Astrocyte of the cerebellum (primary cell): ENCODE results near the gene LMBR1.

Experiments
- DNase-seq: peaks from one replicate; pipeline ENCODE4 v3.0.0-alpha.2; 2011; ENCODE audit warnings: low read depth
- H3K4me3 ChIP-seq: 2 replicates; pipeline ENCODE4 v1.5.1; 2011; ENCODE audit warnings: mild to moderate bottlenecking, low read depth, low read length, moderate library complexity
- in situ Hi-C: cut with HindIII; loops from 2 replicates; pipeline ENCODE4 v1.10.0; 2017; ENCODE audit warnings: low sequenced_read_pairs
- TF ChIP-seq, protein P1 (sequence below): IDR thresholded peaks from 2 replicates; pipeline ENCODE4 v1.5.1; 2012; ENCODE audit warnings: low read length, low read depth, moderate library complexity, mild to moderate bottlenecking; ENCODE audit errors: missing control alignments

Gene LMBR1

GRCh38 chr7:156759579-156760202, 133.3 kb downstream of the LMBR1 start:
- DNase-seq: no peak
- H3K4me3 ChIP-seq: no peak overlapping the region
- TF ChIP-seq, protein P1, sequence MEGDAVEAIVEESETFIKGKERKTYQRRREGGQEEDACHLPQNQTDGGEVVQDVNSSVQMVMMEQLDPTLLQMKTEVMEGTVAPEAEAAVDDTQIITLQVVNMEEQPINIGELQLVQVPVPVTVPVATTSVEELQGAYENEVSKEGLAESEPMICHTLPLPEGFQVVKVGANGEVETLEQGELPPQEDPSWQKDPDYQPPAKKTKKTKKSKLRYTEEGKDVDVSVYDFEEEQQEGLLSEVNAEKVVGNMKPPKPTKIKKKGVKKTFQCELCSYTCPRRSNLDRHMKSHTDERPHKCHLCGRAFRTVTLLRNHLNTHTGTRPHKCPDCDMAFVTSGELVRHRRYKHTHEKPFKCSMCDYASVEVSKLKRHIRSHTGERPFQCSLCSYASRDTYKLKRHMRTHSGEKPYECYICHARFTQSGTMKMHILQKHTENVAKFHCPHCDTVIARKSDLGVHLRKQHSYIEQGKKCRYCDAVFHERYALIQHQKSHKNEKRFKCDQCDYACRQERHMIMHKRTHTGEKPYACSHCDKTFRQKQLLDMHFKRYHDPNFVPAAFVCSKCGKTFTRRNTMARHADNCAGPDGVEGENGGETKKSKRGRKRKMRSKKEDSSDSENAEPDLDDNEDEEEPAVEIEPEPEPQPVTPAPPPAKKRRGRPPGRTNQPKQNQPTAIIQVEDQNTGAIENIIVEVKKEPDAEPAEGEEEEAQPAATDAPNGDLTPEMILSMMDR: no peak
- in situ Hi-C loops: no loop called here

- DNase-seq: no peak
- TF ChIP-seq, protein P1: no peak
- in situ Hi-C loops: no loop called here
- H3K4me3 ChIP-seq: no peak overlapping the region
Observed at GRCh38 chr7:156759143-156759542, 133.8 kb downstream of the LMBR1 start.

GRCh38 chr7:156754201-156754600, 138.8 kb downstream of the LMBR1 start:
- in situ Hi-C loops: no loop called here
- TF ChIP-seq, protein P1: no peak
- no peak overlapping the region for H3K4me3 ChIP-seq
- DNase-seq: no peak

- H3K4me3 ChIP-seq: no peak overlapping the region
- TF ChIP-seq, protein P1: no peak
- DNase-seq: no peak
- in situ Hi-C loops: no loop called here
Observed at GRCh38 chr7:156753630-156754029, 139.4 kb downstream of the LMBR1 start.

DNA sequence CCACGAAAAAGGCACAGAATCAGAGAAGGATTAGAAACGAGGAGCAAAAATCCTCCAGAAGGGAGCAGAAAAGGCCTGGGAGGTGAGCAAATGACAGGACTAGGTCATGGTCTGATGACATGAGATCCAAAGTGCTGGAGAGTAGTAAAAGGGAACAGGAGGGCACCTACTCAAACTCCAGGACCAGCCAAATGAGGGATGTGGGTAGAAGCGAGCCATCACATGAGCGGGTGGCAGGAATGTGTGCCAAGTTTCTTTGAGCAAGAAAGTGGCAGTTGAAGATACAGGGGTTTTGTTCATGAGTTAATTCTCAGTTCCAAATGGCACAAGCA, 139.8 kb downstream of the LMBR1 start:
- DNase-seq: no peak
- no peak overlapping the region for H3K4me3 ChIP-seq
- TF ChIP-seq, protein P1: no peak
- in situ Hi-C loops: no loop called here

DNA sequence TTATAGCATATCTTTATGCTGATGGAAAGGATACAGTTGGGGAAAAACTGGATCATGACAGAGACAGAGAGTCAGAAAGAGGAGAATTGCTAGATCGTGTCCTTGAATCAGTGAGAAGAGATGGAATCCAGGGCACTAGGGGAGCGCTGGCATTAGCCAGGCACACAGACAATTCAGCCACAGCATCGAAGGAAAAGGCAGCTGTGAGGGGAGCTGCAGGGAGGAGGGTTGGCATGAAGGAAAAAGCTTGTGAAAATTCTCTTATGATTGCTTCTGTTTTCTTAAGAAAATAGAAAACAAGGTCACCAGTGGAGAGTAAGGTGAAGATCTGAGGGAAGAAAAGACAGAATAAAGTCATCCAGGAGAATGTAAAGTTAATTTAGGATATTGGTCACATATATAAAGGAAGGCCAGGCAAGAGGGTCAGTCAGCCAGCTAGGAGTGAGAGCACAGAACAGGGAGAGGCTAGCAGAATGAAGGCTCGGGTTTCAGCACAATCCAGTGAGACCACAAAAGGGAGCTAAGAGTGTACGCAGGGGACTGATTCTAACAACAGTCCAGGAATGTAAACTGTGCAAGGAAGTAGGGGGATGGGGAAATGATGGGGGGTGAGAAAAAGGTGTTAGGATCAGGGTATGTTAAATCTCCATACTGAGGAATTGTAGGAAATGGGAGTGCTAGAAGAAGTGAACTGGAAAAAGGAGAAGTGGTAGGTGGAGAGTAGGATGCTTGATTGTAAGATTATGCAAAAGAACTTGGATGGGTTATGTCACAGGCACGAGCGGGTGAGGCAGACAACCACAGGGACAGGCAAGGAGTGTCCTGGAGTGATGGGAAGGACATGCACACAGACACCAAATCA, 140.4 kb downstream of the LMBR1 start:
- in situ Hi-C loops: no loop called here
- TF ChIP-seq, protein P1: no peak
- peak; percentile 38 for DNase-seq
- no peak overlapping the region for H3K4me3 ChIP-seq
